Activated T-helper 2 cell treated with anti-CD3 and anti-CD28 coated beads, Interferon-gamma antibody, Interleukin-2, Interleukin-4, amounts not matched to agents 10 μg/mL and 5 μg/mL and 100 μg/mL, durations not matched to agents 14 hours and 24 hours and 36 hours (primary cell): ENCODE data around the gene NDUFV3. TPM values are rescaled to one million over a fixed set of nuclear protein-coding genes. Genes with fewer than 3 reads are reported as not detected.
"Not testable (repeated sequence)": the region's sequence is repeated elsewhere in the genome, so short reads cannot be mapped to it uniquely, and the experiment has no call there.

Experiments used
- DNase-seq: peaks from one replicate; pipeline ENCODE4 v3.0.0; 2021; ENCODE audit warnings: low spot score
- H3K27ac Mint-ChIP-seq: one replicate; pipeline ENCODE4 v1.8.0; 2021; ENCODE audit warnings: mixed read lengths
- H3K27me3 Mint-ChIP-seq: one replicate; pipeline ENCODE4 v1.8.0; 2021; ENCODE audit warnings: low read depth, mixed read lengths
- H3K36me3 Mint-ChIP-seq: one replicate; pipeline ENCODE4 v1.8.0; 2021; ENCODE audit warnings: low read depth, mixed read lengths
- H3K4me1 Mint-ChIP-seq: one replicate; pipeline ENCODE4 v1.8.0; 2021; ENCODE audit warnings: low read depth, mixed read lengths
- H3K4me3 Mint-ChIP-seq: one replicate; pipeline ENCODE4 v1.8.0; 2021; ENCODE audit warnings: low read depth, mild to moderate bottlenecking, moderate library complexity, mixed read lengths
- H3K9me3 Mint-ChIP-seq: one replicate; pipeline ENCODE4 v1.8.0; 2021; ENCODE audit warnings: mixed read lengths
- intact Hi-C: fragments of 100-400 bp; cut with micrococcal nuclease; formaldehyde crosslinking; loops from one replicate; pipeline ENCODE4 v1.15.1; 2023
- total RNA-seq: library from RNA; stranded (reverse); gene quantifications from 2 replicates; pipeline ENCODE4 v1.2.3, GENCODE V29; 2022

Gene NDUFV3
- total RNA-seq, 1 donor from 2014 or later: 45.9 TPM

DNA sequence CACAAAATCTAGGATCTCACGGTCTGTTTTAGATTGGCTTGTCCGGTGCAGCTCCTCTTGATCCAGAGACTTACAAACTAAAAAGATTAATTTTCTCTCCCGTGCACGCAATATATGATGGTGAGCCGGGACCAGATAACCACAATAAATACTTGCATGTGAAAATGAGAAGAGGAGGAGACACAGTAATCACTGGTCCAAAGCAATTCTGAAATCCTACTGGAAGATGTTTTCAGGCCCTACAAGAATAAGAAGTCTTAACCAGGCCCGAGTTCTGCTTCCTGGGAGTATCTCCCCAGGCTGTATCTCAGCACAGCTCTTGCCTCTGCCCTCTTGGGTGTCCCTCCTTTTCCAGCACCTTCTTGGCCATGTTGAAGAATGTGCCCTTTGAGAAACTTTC, 12.8 kb upstream of the NDUFV3 start:
- Mint-ChIP-seq H3K27ac (peak overlapping the region; percentile 92), H3K36me3 (peaks cover 20% of the 10 kb centered on the region), H3K27me3 (no peaks in the 10 kb centered on the region), H3K4me1 (peaks cover 14% of the 10 kb centered on the region), H3K9me3 (no peaks in the 10 kb centered on the region), H3K4me3 (peak overlapping the region; percentile 91)
- intact Hi-C loops: no loop called here
- DNase-seq: no peak

DNA sequence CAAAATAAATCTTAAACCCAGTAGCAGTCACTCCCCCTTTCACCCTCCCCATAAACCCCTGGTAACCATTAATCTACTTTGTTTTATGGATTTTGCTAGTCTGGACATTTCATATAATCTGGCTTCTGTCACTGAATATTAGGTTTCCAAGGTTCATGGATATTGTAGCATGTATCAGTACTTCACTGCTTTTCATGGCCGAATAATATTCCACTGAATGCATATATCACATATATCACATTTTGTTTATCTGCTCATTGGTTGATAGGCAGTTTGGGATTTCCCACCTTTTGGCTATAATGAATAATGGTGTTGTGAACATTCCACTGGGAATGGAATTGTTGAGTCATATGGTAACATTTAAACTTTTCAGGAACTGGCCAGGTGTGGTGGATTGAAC, 9.2 kb upstream of the NDUFV3 start:
- H3K4me3 Mint-ChIP-seq: no peak overlapping the region
- H3K9me3 Mint-ChIP-seq: no peaks in the 10 kb centered on the region
- no peak for DNase-seq
- H3K4me1 Mint-ChIP-seq: peaks cover 10% of the 10 kb centered on the region
- H3K27ac Mint-ChIP-seq: no peak overlapping the region
- intact Hi-C loops: no loop called here
- H3K36me3 Mint-ChIP-seq: no peaks in the 10 kb centered on the region
- no peaks in the 10 kb centered on the region for H3K27me3 Mint-ChIP-seq

GRCh38 chr21:42887326-42887725, 5.8 kb upstream of the NDUFV3 start:
- no peak overlapping the region for H3K4me3 Mint-ChIP-seq
- intact Hi-C loops: no loop called here
- H3K36me3 Mint-ChIP-seq: no peaks in the 10 kb centered on the region
- no peaks in the 10 kb centered on the region for H3K27me3 Mint-ChIP-seq
- H3K9me3 Mint-ChIP-seq: no peaks in the 10 kb centered on the region
- no peak overlapping the region for H3K27ac Mint-ChIP-seq
- no peak for DNase-seq
- H3K4me1 Mint-ChIP-seq: peaks cover 2% of the 10 kb centered on the region

- peak overlapping the region; percentile 85 for H3K4me3 Mint-ChIP-seq
- no peaks in the 10 kb centered on the region for H3K9me3 Mint-ChIP-seq
- no peak for DNase-seq
- H3K36me3 Mint-ChIP-seq: peaks cover 14% of the 10 kb centered on the region
- intact Hi-C loops: loop anchor here (1.0 kb wide), 1 partner anchor 13 kb away; the partner anchor contains the start of gene WDR4
- peak overlapping the region; percentile 95 for H3K27ac Mint-ChIP-seq
- peaks cover 11% of the 10 kb centered on the region for H3K4me1 Mint-ChIP-seq
- no peaks in the 10 kb centered on the region for H3K27me3 Mint-ChIP-seq
These were observed 553 bp upstream of the NDUFV3 start for GRCh38 chr21:42892582-42892930.

DNA sequence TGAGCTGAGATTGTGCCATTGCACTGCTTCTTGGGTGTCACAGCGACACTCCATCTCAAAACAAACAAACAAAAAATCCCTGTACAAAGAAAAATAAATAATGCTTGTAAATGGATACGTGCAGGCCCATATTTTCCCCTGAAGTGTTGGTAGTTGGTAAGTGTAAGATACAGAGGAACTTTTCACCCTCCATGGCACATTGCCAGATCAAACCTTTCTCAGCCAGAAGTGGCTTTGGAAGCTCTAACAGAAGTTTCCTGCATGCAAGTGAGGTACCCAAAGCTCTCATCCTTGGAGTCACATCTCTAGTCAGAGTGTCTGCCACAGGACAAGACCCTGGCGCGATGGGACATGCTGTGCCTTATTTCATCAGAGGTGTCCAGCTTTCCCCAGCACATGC, 7.3 kb downstream of the NDUFV3 start:
- Mint-ChIP-seq H3K27me3 (no peaks in the 10 kb centered on the region), H3K4me3 (no peak overlapping the region), H3K36me3 (peaks cover 49% of the 10 kb centered on the region), H3K9me3 (no peaks in the 10 kb centered on the region), H3K27ac (no peak overlapping the region), H3K4me1 (no peaks in the 10 kb centered on the region)
- intact Hi-C loops: no loop called here
- DNase-seq: no peak

GRCh38 chr21:42903817-42904216, 10.7 kb downstream of the NDUFV3 start:
- no peak for DNase-seq
- Mint-ChIP-seq H3K4me1 (no peaks in the 10 kb centered on the region), H3K9me3 (no peaks in the 10 kb centered on the region), H3K36me3 (peaks cover 40% of the 10 kb centered on the region), H3K27ac (no peak overlapping the region), H3K4me3 (no peak overlapping the region), H3K27me3 (no peaks in the 10 kb centered on the region)
- intact Hi-C loops: no loop called here

DNA sequence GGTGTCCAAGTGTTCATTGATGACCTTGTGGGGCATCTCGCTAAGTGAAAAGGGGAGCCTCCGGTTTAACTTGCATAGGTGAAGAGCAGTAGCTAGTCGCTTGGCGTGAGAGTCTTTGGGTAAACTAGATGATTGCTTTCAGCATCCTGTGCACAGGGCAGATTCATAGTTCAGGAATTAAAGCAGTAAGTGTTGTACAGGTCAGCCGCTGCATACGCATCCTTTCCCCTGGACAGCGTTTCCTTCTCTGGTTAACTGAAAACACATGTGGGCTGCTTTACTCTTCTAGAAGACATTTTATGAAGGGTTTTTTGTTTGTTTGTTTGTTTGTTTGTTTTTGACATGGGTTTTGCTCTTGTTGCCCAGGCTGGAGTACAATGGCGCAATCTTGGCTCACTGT, 12.1 kb downstream of the NDUFV3 start:
- H3K4me3 Mint-ChIP-seq: no peak overlapping the region
- H3K4me1 Mint-ChIP-seq: no peaks in the 10 kb centered on the region
- no peak overlapping the region for H3K27ac Mint-ChIP-seq
- intact Hi-C loops: no loop called here
- no peaks in the 10 kb centered on the region for H3K27me3 Mint-ChIP-seq
- H3K9me3 Mint-ChIP-seq: no peaks in the 10 kb centered on the region
- no peak for DNase-seq
- H3K36me3 Mint-ChIP-seq: peaks cover 48% of the 10 kb centered on the region

GRCh38 chr21:42906233-42906632, 13.1 kb downstream of the NDUFV3 start:
- intact Hi-C loops: no loop called here
- Mint-ChIP-seq H3K36me3 (peaks cover 52% of the 10 kb centered on the region), H3K4me3 (no peak overlapping the region), H3K27ac (no peak overlapping the region), H3K4me1 (no peaks in the 10 kb centered on the region), H3K27me3 (no peaks in the 10 kb centered on the region), H3K9me3 (no peaks in the 10 kb centered on the region)
- no peak for DNase-seq

GRCh38 chr21:42908484-42908883, 15.4 kb downstream of the NDUFV3 start:
- H3K36me3 Mint-ChIP-seq: peaks cover 43% of the 10 kb centered on the region
- H3K4me3 Mint-ChIP-seq, intact Hi-C loops, H3K27ac Mint-ChIP-seq, H3K9me3 Mint-ChIP-seq, DNase-seq, H3K4me1 Mint-ChIP-seq, H3K27me3 Mint-ChIP-seq: not testable (repeated sequence)

DNA sequence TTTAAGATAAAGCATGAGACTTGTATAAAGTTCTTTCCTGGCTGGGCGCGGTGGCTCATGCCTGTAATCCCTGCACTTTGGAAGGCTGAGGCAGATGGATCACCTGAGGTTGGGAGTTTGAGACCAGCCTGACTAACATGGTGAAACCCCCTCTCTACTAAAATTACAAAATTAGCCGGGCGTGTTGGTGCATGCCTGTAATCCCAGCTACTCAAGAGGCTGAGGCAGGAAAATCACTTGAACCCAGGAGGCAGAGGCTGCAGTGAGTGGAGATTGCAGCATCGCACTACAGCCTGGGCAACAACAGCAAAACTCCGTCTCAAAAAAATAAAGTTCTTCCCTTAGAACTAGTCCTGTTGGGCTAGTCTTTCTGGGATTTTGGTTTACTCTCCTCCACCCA, 18.8 kb downstream of the NDUFV3 start:
- H3K27ac Mint-ChIP-seq, H3K9me3 Mint-ChIP-seq, H3K27me3 Mint-ChIP-seq, H3K4me1 Mint-ChIP-seq, DNase-seq, intact Hi-C loops, H3K4me3 Mint-ChIP-seq: not testable (repeated sequence)
- peaks cover 25% of the 10 kb centered on the region for H3K36me3 Mint-ChIP-seq

DNA sequence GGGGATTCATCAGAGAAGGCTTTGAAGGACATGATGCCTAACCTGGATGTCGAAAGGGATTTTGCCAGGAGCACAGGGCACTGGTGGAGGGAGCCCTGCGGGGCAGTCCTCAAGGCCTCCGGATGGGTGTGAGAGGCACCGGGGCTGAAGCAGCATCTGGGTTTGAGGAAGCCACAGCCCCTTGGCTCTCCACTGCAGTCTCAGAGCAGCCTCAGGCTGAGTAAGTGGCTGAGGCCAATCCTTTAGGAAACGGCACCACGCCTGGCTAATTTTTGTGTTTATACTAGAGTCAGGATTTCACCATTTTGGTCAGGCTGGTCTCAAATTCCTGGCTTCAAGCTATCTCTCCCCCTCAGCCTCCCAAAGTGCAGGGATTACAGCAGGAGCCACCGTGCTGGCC, 20.4 kb downstream of the NDUFV3 start:
- Mint-ChIP-seq H3K9me3 (no peaks in the 10 kb centered on the region), H3K27me3 (no peaks in the 10 kb centered on the region), H3K4me1 (no peaks in the 10 kb centered on the region), H3K4me3 (no peak overlapping the region), H3K36me3 (peaks cover 25% of the 10 kb centered on the region), H3K27ac (no peak overlapping the region)
- DNase-seq: no peak
- intact Hi-C loops: no loop called here

DNA sequence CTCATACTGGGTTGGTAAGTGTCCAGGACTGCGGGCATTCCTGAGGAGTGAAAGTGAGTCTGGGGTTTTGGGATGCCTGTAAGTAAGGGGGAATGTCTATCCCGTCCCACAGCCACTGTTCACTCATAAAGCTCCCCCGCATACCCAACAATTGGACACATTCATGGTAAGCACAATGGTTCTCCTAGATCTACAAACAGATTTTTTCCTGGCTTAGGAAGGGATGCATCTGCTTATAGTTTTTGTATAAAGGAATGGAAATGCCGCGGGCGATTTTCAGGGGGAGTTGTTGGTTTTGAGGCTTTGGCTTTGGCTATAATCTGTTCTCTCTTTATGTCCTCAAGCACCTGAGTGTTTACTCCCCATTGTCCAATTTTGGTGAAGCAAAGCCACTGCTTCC, 25.2 kb downstream of the NDUFV3 start:
- Mint-ChIP-seq H3K36me3 (no peaks in the 10 kb centered on the region), H3K4me1 (peaks cover under 1% of the 10 kb centered on the region), H3K9me3 (no peaks in the 10 kb centered on the region), H3K27me3 (no peaks in the 10 kb centered on the region), H3K27ac (no peak overlapping the region), H3K4me3 (no peak overlapping the region)
- intact Hi-C loops: no loop called here
- DNase-seq: no peak

- intact Hi-C loops: no loop called here
- Mint-ChIP-seq H3K27me3 (no peaks in the 10 kb centered on the region), H3K4me1 (peaks cover 16% of the 10 kb centered on the region), H3K4me3 (no peak overlapping the region), H3K36me3 (no peaks in the 10 kb centered on the region), H3K27ac (no peak overlapping the region), H3K9me3 (no peaks in the 10 kb centered on the region)
- no peak for DNase-seq
These were observed 28.8 kb downstream of the NDUFV3 start for GRCh38 chr21:42921927-42922326.

DNA sequence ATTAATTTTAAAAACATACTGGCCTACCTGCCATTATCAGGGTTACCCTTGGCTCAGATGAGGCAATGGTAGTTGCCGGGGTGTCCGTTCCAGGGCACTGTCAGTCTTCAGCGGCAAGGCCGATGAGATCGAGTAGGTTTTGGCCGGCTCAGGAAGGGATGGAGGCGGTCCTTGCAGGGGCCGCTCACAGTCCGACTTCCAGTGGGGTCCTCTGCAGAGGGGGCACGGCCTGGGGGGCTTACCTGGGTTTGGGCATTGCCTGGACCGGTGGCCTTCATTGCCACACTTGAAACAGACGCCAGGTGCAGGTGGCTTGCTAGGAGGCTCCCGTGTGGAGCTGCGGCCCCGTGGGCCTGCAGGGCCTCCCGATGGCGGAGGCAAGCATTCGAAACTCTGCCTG, 29.8 kb downstream of the NDUFV3 start:
- intact Hi-C loops: no loop called here
- H3K36me3 Mint-ChIP-seq: no peaks in the 10 kb centered on the region
- no peaks in the 10 kb centered on the region for H3K9me3 Mint-ChIP-seq
- no peaks in the 10 kb centered on the region for H3K27me3 Mint-ChIP-seq
- H3K27ac Mint-ChIP-seq: no peak overlapping the region
- no peak overlapping the region for H3K4me3 Mint-ChIP-seq
- no peak for DNase-seq
- peaks cover 16% of the 10 kb centered on the region for H3K4me1 Mint-ChIP-seq
